ENCODE measurements around the gene WDPCP. TPM values are rescaled to one million over a fixed set of nuclear protein-coding genes. Genes with fewer than 3 reads are reported as not detected.

Gene WDPCP
- total and polyA plus RNA-seq, 2 of the 13 experiments (the other 11 are each of a cell fraction or from before 2014, with no cell fraction given): 2.9 to 5.2 TPM

GRCh38 chr2:63189026-63189425, 399.3 kb downstream of the WDPCP start (continued):
- TF ChIP-seq, protein P1, sequence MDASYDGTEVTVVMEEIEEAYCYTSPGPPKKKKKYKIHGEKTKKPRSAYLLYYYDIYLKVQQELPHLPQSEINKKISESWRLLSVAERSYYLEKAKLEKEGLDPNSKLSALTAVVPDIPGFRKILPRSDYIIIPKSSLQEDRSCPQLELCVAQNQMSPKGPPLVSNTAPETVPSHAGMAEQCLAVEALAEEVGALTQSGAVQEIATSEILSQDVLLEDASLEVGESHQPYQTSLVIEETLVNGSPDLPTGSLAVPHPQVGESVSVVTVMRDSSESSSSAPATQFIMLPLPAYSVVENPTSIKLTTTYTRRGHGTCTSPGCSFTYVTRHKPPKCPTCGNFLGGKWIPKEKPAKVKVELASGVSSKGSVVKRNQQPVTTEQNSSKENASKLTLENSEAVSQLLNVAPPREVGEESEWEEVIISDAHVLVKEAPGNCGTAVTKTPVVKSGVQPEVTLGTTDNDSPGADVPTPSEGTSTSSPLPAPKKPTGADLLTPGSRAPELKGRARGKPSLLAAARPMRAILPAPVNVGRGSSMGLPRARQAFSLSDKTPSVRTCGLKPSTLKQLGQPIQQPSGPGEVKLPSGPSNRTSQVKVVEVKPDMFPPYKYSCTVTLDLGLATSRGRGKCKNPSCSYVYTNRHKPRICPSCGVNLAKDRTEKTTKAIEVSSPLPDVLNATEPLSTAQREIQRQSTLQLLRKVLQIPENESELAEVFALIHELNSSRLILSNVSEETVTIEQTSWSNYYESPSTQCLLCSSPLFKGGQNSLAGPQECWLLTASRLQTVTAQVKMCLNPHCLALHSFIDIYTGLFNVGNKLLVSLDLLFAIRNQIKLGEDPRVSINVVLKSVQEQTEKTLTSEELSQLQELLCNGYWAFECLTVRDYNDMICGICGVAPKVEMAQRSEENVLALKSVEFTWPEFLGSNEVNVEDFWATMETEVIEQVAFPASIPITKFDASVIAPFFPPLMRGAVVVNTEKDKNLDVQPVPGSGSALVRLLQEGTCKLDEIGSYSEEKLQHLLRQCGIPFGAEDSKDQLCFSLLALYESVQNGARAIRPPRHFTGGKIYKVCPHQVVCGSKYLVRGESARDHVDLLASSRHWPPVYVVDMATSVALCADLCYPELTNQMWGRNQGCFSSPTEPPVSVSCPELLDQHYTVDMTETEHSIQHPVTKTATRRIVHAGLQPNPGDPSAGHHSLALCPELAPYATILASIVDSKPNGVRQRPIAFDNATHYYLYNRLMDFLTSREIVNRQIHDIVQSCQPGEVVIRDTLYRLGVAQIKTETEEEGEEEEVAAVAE (CRISPR knock-in tag; IDR thresholded peaks at IDR 0.05; ENCODE audit: borderline replicate concordance): no peak; the same call in 1 of the 2 replicates
- TF ChIP-seq YEATS2 (CRISPR knock-in tag; IDR thresholded peaks at IDR 0.05; ENCODE audit: borderline replicate concordance) (no peak), ZNF124 (CRISPR knock-in tag; IDR thresholded peaks at IDR 0.05) (no peak), ZNF543 (CRISPR knock-in tag; IDR thresholded peaks at IDR 0.05) (no peak), SIN3B (IDR thresholded peaks at IDR 0.05; ENCODE audit: low read length) (no peak), PHF5A (CRISPR knock-in tag; IDR thresholded peaks at IDR 0.05; ENCODE audit: low read depth, unreplicated experiment) (no peak), TOPORS (CRISPR knock-in tag; IDR thresholded peaks at IDR 0.05) (no peak), ZNF816 (CRISPR knock-in tag; IDR thresholded peaks at IDR 0.05; ENCODE audit: borderline replicate concordance) (no peak), MTA3 (CRISPR knock-in tag; IDR thresholded peaks at IDR 0.05) (no peak), SCMH1 (CRISPR knock-in tag; IDR thresholded peaks at IDR 0.05; ENCODE audit: borderline replicate concordance) (no peak), NR2F1 (CRISPR knock-in tag; IDR thresholded peaks at IDR 0.05) (no peak), MED8 (CRISPR knock-in tag; IDR thresholded peaks at IDR 0.05; ENCODE audit: insufficient replicate concordance) (no peak), ZSCAN30 (CRISPR knock-in tag; IDR thresholded peaks at IDR 0.05) (no peak), ZNF646 (CRISPR knock-in tag; IDR thresholded peaks at IDR 0.05) (no peak), EP300 (IDR thresholded peaks at IDR 0.05; ENCODE audit: low read depth in 2 of 2, low read length in 2 of 2) (peak in 1 of 2 experiments; percentile 12; a peak in 1 of 4 replicates), EP300 (CRISPR knock-in tag; IDR thresholded peaks at IDR 0.05; ENCODE audit: borderline replicate concordance) (0 out of 2 replicates have a peak, but pooled peaks have one; percentile 20), ZNF567 (CRISPR knock-in tag; IDR thresholded peaks at IDR 0.05; ENCODE audit: borderline replicate concordance) (no peak)
- TF ChIP-seq, protein P2, sequence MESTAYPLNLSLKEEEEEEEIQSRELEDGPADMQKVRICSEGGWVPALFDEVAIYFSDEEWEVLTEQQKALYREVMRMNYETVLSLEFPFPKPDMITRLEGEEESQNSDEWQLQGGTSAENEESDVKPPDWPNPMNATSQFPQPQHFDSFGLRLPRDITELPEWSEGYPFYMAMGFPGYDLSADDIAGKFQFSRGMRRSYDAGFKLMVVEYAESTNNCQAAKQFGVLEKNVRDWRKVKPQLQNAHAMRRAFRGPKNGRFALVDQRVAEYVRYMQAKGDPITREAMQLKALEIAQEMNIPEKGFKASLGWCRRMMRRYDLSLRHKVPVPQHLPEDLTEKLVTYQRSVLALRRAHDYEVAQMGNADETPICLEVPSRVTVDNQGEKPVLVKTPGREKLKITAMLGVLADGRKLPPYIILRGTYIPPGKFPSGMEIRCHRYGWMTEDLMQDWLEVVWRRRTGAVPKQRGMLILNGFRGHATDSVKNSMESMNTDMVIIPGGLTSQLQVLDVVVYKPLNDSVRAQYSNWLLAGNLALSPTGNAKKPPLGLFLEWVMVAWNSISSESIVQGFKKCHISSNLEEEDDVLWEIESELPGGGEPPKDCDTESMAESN (CRISPR knock-in tag; conservative IDR thresholded peaks at IDR 0.05): 0 out of 2 replicates have a peak, but pooled peaks have one; percentile 43

Measured in HepG2 (cell line).